ENCODE data around the gene DNER. TPM values are rescaled to one million over a fixed set of nuclear protein-coding genes. Genes with fewer than 3 reads are reported as not detected.

Gene DNER
- total RNA-seq, 3 donors from 2014 or later: 1.3 to 2.6 (median 1.6) TPM

DNA sequence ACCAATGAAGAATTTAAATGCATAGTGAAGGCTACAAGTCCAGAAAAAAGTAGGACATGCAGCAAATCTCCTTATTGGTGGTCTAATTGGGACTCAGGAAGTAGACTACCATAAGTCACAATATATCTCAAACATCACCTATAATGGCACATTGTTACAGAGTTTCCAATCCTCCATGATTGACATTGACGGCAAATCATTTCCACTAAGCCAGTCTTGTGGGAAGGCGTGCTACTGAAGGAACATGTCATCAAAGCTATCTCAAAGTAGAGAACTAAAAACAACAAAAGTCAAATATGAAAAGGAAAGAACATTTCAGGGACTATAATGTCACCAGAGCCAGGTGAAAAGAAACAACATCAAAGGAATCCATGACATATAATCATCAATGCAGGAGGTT is 276.9 kb downstream of the DNER start:
- Histone ChIP-seq H3K9me3 (no peaks in the 10 kb centered on the region), H3K27me3 (no peaks in the 10 kb centered on the region)
- intact Hi-C loops (cut with DNase I; ENCODE audit: low total_unique reads): loop anchor here (5.0 kb wide), 1 partner anchor 1390 kb away; no protein-coding TSS in a partner anchor

GRCh38 chr2:229434187-229434586 is 280.2 kb downstream of the DNER start:
- TF ChIP-seq POLR2AphosphoS5 (IDR thresholded peaks at IDR 0.05): no peak
- TF ChIP-seq, protein P1, sequence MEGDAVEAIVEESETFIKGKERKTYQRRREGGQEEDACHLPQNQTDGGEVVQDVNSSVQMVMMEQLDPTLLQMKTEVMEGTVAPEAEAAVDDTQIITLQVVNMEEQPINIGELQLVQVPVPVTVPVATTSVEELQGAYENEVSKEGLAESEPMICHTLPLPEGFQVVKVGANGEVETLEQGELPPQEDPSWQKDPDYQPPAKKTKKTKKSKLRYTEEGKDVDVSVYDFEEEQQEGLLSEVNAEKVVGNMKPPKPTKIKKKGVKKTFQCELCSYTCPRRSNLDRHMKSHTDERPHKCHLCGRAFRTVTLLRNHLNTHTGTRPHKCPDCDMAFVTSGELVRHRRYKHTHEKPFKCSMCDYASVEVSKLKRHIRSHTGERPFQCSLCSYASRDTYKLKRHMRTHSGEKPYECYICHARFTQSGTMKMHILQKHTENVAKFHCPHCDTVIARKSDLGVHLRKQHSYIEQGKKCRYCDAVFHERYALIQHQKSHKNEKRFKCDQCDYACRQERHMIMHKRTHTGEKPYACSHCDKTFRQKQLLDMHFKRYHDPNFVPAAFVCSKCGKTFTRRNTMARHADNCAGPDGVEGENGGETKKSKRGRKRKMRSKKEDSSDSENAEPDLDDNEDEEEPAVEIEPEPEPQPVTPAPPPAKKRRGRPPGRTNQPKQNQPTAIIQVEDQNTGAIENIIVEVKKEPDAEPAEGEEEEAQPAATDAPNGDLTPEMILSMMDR (IDR thresholded peaks at IDR 0.05): no peak
- TF ChIP-seq POLR2A (IDR thresholded peaks at IDR 0.05): no peak
- H3K4me3 ChIP-seq: no peak overlapping the region
- H3K27ac ChIP-seq: no peak overlapping the region
- no peaks in the 10 kb centered on the region for H3K36me3 ChIP-seq
- DNase-seq (ENCODE audit: low spot score in 2 of 2): no peak
- no peaks in the 10 kb centered on the region for H3K9me3 ChIP-seq
- intact Hi-C loops (cut with DNase I; ENCODE audit: low total_unique reads): no loop called here
- no peaks in the 10 kb centered on the region for H3K4me1 ChIP-seq
- H3K27me3 ChIP-seq: no peaks in the 10 kb centered on the region

More for the DNA sequence above, 276.9 kb downstream of the DNER start:
- H3K4me3 ChIP-seq: no peak overlapping the region
- H3K4me1 ChIP-seq: no peaks in the 10 kb centered on the region
- H3K36me3 ChIP-seq: no peaks in the 10 kb centered on the region
- TF ChIP-seq, protein P1 (IDR thresholded peaks at IDR 0.05): no peak
- TF ChIP-seq POLR2A (IDR thresholded peaks at IDR 0.05): no peak
- DNase-seq (ENCODE audit: low spot score in 2 of 2): no peak
- no peak overlapping the region for H3K27ac ChIP-seq

DNA sequence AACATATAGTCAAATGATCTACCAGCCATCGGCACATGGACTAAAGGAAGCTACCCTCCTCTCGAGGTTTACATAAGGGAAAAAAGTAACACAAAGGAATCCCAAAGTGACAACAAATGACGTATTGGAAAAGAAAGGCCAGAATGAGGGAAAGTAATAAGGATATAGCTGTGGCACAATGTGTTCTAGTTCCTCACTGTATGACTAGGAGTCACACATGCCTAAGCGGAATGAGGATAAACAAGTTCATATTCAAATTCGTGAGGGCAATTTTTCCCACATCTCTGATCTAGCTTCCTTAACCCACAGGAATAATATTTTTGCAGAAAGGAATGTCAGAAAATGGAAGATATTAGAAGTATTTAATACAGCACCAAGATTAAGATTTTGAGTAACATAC is 281.0 kb downstream of the DNER start:
- TF ChIP-seq, protein P1 (IDR thresholded peaks at IDR 0.05): no peak
- TF ChIP-seq POLR2AphosphoS5 (IDR thresholded peaks at IDR 0.05): no peak
- TF ChIP-seq POLR2A (IDR thresholded peaks at IDR 0.05): no peak
- no peaks in the 10 kb centered on the region for H3K27me3 ChIP-seq
- H3K27ac ChIP-seq: no peak overlapping the region
- H3K36me3 ChIP-seq: no peaks in the 10 kb centered on the region
- intact Hi-C loops (cut with DNase I; ENCODE audit: low total_unique reads): no loop called here
- H3K9me3 ChIP-seq: no peaks in the 10 kb centered on the region
- DNase-seq (ENCODE audit: low spot score in 2 of 2): no peak
- H3K4me3 ChIP-seq: no peak overlapping the region
- no peaks in the 10 kb centered on the region for H3K4me1 ChIP-seq

DNA sequence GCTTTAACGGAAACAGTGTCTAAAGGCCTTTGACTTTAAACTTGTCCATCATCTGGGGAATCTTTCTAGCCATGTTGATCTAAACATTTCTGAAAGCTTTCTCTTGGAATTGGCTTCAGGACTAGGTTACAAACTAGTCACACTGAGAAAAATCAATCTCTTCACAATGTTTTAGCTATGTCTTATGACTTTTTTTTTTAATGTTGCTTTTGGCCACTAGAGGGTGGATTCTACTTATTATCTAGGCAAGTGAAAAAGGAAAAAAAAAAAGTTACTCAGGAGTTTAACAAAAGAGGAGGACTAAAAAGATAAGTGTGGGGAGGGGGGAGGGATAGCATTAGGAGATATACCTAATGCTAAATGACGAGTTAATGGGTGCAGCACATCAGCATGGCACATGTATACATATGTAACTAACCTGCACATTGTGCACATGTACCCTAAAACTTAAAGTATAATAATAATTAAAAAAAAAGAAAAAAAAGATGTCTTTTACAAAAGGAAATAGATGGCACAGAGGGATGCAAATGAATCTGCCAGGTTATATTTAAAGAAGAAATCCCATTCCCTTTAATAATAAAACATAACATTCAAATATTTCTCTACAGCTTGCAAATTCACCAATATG is 282.9 kb downstream of the DNER start:
- no peaks in the 10 kb centered on the region for H3K4me1 ChIP-seq
- H3K27me3 ChIP-seq: no peaks in the 10 kb centered on the region
- intact Hi-C loops (cut with DNase I; ENCODE audit: low total_unique reads): no loop called here
- H3K9me3 ChIP-seq: no peaks in the 10 kb centered on the region
- no peak overlapping the region for H3K27ac ChIP-seq
- DNase-seq (ENCODE audit: low spot score in 2 of 2): no peak
- H3K4me3 ChIP-seq: no peak overlapping the region
- no peaks in the 10 kb centered on the region for H3K36me3 ChIP-seq
- no peak for TF ChIP-seq POLR2AphosphoS5 (IDR thresholded peaks at IDR 0.05)
- TF ChIP-seq, protein P1 (IDR thresholded peaks at IDR 0.05): peak; percentile 22 to 33 (median 26)
- no peak for TF ChIP-seq POLR2A (IDR thresholded peaks at IDR 0.05)

DNA sequence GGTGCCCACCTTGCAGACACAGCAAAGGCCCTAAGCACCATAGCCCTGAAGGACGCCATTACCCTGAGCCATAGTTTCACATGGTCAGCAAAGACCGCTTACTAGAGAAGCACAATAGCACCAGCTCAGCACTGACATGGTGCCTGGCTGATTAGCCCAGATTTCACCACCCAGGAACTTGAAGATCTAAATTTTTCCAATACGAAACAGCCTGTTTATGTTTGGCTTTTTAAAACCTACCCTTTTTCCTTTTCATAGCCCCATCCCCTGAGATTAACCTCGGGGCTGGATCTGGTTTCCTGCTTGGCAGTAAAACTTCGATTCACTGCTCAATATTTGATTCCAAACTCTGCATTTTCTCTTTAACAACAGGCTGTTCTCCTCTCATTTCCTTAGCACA is 284.8 kb downstream of the DNER start:
- Histone ChIP-seq H3K9me3 (no peaks in the 10 kb centered on the region), H3K36me3 (no peaks in the 10 kb centered on the region), H3K4me3 (no peak overlapping the region), H3K27ac (peak overlapping the region; percentile 30 to 74), H3K4me1 (no peaks in the 10 kb centered on the region), H3K27me3 (no peaks in the 10 kb centered on the region)
- intact Hi-C loops (cut with DNase I; ENCODE audit: low total_unique reads): loop anchor here (2.0 kb wide), 1 partner anchor 43 kb away; no protein-coding TSS in a partner anchor
- no peak for DNase-seq (ENCODE audit: low spot score in 2 of 2)
- no peak for TF ChIP-seq POLR2A (IDR thresholded peaks at IDR 0.05)
- no peak for TF ChIP-seq POLR2AphosphoS5 (IDR thresholded peaks at IDR 0.05)
- TF ChIP-seq, protein P1 (IDR thresholded peaks at IDR 0.05): no peak

Measured in breast epithelium (tissue), 4 donors.